HPDE6-E6E7 (cell line): Measurements from ENCODE around the gene GPC5.
"Not testable (repeated sequence)": the region's sequence is repeated elsewhere in the genome, so short reads cannot be mapped to it uniquely, and the experiment has no call there.

Experiments used
- DNase-seq: peaks from one replicate; pipeline ENCODE4 v3.0.0; 2011; ENCODE audit warnings: missing footprints; ENCODE audit errors: extremely low spot score

The GPC5 gene

DNA sequence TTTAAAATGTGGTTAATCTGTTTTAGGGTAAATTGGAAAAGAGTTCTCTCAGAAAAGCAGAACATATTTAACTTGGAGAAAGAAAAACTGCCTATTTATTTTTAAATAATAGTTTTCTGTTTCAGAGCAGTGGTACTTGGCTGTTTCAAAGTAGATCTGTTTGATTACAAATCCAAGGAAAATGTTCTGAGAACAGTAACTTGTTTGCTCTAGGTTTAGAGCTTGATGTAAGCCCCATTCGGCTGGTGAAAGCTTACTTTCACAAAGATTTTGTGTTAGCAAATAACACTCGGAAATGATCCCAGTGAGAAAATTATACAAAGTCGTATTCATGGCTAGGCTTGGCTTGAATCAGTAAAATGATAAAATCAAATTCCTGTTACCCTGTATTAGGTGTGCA is 1432.4 kb downstream of the GPC5 start:
- DNase-seq: no peak

- no peak for DNase-seq
Observed at GRCh38 chr13:92833071-92833470, 1434.7 kb downstream of the GPC5 start.

DNA sequence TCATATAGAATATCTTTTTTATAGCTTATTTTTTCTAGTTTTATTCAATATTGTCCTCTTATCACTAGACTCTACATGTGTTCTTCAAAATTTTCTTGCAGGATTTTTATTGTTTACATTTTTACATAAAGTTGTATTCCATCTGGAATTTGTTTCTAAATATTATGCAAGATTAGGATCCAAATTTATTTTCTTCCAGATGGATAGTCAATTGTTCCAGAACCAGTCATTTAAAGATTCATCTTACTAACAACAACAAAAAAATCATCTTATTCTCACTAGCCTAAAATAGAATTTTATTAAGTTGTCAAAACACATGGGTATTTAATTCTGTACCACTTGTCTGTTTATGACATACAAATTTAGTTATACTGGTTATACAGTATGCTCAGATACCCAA is 1437.8 kb downstream of the GPC5 start:
- DNase-seq: no peak

- peak; percentile 17 for DNase-seq
Observed at GRCh38 chr13:92838786-92839185, 1440.4 kb downstream of the GPC5 start.

DNA sequence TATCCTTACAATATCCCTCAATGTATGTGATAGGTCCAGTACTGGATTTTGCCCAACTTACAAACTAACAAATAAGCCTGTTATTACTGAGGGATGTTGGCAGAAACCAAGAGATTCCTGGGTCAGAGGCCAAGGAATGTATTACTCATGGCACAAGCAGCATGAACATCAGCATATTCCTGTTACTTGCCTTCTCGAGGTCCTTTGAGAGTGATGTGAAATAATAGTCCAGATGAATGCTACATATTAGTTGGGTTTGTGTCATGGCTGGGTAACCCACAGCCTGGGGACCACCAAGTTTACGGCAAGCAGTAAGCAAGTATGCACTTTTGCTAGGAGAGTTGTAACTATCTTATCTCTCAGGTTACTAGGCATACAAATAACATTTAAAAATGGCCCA is 1443.7 kb downstream of the GPC5 start:
- no peak for DNase-seq

DNA sequence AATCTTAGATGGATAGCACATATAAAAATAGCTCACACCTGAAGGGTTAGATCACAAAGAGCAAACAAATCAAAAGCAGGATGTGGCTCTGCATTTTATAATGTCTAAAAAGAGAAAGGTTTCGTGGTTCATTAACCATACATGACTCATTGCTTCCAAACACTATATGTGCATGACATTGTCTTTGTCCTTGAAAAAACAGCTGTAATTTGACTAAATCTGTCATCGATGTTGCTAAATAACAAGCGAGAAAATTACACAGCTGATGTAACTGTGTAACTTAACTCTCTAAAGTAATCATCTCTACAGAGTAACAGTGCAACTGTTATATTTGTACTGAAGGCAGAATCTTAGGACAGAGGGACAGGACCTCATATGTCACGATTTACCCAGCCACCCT is 1445.1 kb downstream of the GPC5 start:
- no peak for DNase-seq

DNA sequence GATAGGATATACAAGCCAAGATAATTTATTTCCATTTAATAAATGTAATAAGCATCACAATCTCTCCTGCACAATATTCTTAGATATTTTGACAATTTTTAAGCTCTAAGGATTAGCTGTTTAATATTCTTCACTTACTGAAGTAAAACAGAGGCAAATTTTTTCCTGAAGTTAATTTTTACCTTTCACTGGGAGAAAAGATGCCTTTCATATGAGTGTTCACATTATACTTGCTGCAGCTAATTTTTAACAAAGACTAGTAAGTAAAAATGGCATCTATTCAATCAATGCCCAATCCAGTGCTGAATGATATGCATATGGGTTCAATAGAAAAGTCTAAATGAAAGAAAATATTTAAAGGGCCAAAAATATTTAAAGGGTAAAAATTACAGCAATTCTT is 1451.0 kb downstream of the GPC5 start:
- no peak for DNase-seq

- DNase-seq: no peak
Observed at GRCh38 chr13:92864584-92865284, 1466.3 kb downstream of the GPC5 start.

DNA sequence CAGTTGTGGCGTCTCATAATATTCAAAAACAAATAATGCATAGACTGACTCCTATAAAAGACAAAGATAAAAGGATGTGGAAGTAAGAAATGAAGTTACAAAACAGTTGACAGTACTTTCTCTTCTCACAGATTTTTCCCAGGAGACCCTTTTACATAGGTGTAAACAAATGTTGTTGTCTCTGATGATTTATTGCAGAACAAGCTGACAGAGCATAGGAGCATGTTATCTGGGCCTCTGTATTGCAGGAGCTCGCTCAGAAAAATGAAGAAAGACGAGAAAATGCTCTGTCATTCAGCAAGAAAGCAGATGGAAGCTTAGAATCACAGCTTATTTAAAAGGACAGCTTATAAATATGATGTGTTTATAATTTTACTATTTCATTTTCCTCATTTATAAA is 1474.6 kb downstream of the GPC5 start:
- DNase-seq: no peak

DNA sequence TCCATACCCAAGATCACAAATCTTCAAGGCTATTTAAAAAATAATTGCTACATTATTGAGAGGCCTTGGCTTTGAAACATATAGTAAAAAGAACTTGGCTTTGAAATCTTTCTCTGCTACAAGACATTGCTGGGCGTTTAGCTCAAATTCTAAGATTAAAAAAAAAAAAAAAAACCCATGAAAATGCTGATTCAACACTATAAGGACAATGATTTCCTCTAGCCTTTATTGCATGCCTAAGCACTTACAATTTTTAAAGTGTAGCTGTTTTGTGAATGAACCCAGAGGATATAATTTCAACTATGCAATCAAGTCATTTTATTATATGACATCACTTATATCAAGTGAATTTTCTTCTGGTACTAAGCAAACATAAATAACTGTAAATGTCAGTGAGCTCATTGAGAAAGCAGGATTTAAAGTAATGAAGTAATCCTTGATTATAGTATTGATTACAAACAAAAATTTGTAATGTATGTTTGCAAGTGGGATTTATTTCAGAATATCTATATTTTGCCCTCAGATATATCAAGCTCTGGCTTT is 1488.2 kb downstream of the GPC5 start:
- no peak for DNase-seq

DNA sequence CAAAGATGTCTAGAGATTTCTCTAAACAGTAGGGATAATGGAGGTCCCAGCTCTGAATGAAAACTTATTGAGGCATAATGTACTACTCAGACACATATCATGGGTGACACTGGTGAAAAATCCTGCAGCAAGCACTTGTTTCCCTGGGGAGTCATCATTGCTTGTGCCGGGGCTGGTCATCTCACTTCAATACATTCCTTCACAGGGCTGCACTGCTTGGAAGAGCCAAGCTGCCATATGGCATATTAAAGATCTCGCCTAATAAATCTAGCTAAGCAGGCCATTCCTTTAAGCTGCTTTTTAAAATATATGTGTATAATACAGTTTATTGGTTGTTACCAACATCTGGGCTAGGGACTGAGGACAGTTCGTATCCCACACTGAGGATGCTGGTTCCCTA is 1496.0 kb downstream of the GPC5 start:
- DNase-seq: no peak

- peak; percentile 10 for DNase-seq
Observed at GRCh38 chr13:92896842-92897241, 1498.4 kb downstream of the GPC5 start.

- DNase-seq: not testable (repeated sequence)
Observed at GRCh38 chr13:92898946-92899345, 1500.5 kb downstream of the GPC5 start.

DNA sequence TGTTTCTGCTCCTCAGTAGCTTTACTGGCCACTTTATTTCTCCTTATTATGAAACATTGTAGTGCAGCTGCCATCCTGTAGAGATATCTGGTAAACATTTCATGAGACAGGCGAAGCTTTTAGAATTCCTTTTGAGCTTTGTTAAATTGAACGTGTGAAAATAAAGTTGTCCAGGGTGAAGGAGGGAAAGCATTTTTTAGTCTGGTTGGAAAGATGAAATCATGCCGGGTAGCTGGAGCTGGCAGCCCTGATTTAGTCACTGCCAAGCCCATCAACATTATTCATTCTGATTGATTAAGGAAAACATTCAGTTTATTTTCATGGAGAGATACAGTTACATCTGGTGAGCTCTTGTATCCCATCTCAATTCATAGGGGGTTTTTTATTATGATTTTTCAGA is 1502.0 kb downstream of the GPC5 start:
- DNase-seq: no peak

GRCh38 chr13:92901739-92902138 is 1503.3 kb downstream of the GPC5 start:
- no peak for DNase-seq

- DNase-seq: no peak
Observed at GRCh38 chr13:92912629-92913028, 1514.2 kb downstream of the GPC5 start.

DNA sequence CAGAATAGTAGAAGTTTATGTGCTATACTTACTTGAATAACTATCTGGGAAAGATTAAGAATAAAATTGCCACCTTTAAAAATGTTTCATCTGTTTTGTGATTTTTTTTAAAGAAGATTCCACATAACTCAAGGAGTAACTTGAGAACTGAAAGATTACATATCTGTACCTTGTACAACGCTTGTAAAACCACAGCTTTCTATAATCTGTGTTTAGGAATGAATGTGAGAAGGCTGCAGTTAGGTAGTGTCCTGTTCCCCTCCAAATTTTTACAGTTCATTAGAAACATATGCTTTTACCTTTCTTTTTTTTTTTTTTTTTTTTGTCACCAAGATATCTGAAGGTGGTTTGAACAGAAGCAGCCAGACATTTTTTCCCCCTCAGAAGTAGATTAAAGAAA is 1515.4 kb downstream of the GPC5 start:
- no peak for DNase-seq
